ENCODE measurements around the gene DYSF. TPM values are rescaled to one million over a fixed set of nuclear protein-coding genes. Genes with fewer than 3 reads are reported as not detected.

The DYSF gene
- polyA plus RNA-seq, 1 donor (not counting 4 experiments of a cell fraction or from before 2014, with no cell fraction given): 8.2 TPM

DNA sequence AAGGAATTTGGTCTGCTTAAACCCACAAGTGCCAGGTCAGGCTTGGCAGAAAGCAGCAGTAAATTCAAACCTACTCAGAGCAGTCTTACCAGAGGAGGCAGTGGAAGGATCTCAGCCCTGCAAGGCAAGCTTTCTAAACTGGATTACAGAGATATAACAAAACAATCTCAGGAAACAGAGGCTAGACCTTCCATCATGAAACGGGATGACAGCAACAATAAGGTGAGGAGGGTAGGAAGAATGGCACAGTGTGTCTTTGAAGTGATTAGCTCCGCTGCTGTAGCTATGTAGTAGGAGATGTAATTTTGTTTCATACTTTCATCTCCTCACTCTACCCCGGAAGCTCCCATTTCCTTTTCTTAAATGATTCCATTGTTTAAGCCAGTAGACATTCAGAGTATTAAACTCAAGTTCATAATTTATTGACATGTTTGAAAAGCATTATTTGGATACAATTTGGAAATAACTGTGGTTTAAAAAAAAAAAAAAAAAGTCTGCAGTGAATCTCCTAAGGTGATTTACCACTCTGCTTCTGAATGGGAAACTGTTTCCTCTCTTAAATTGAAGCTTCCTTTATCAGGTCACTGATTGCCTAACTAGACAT is 29.4 kb upstream of the DYSF start:
- H3K27ac ChIP-seq (ENCODE audit: control insufficient read depth, insufficient read depth, low read length): no peak overlapping the region
- TF ChIP-seq EZH2 (IDR thresholded peaks at IDR 0.05; ENCODE audit: low read length): no peak
- TF ChIP-seq CTCF (optimal IDR thresholded peaks at IDR 0.05 in 1 of 3, IDR thresholded peaks at IDR 0.05 in 1 of 3, conservative IDR thresholded peaks at IDR 0.05 in 1 of 3; ENCODE audit: extremely low read depth in 1 of 3, insufficient read depth in 2 of 3, low read length in 3 of 3): no peak
- H3K9ac ChIP-seq (ENCODE audit: control insufficient read depth, extremely low read depth, insufficient read depth, low read length): no peak overlapping the region
- no peaks in the 10 kb centered on the region for H3K9me3 ChIP-seq (ENCODE audit: control insufficient read depth, low read depth, low read length)
- no peak overlapping the region for H3K4me3 ChIP-seq (ENCODE audit: control insufficient read depth in 2 of 3, extremely low read depth in 1 of 3, insufficient read depth in 2 of 3, low read depth in 1 of 3, low read length in 3 of 3)
- H3K9me1 ChIP-seq (ENCODE audit: control insufficient read depth, extremely low read depth, insufficient read depth, low read length): no peaks in the 10 kb centered on the region
- H3K36me3 ChIP-seq (ENCODE audit: control insufficient read depth in 2 of 2, extremely low read depth in 1 of 2, insufficient read depth in 2 of 2, low read length in 2 of 2): peaks cover 14 to 17% of the 10 kb centered on the region in 2 experiments
- no peak overlapping the region for H3K4me2 ChIP-seq (ENCODE audit: control insufficient read depth, extremely low read depth, insufficient read depth, low read depth, low read length)
- DNase-seq (ENCODE audit: low read depth, low spot score) (no peak), FAIRE-seq (no peak)
- no peaks in the 10 kb centered on the region for H4K20me1 ChIP-seq (ENCODE audit: control insufficient read depth, extremely low read depth, insufficient read depth, low read length)
- no peaks in the 10 kb centered on the region for H3K4me1 ChIP-seq (ENCODE audit: control insufficient read depth, extremely low read depth, insufficient read depth, low read length)
- dilution Hi-C loops (cut with MboI; ENCODE audit: extremely low pct_ligation_motif_present, low sequenced_read_pairs): no loop called here
- H3K27me3 ChIP-seq (ENCODE audit: control insufficient read depth, extremely low read depth, insufficient read depth, low read length): no peaks in the 10 kb centered on the region
- no peak overlapping the region for H2AFZ ChIP-seq (ENCODE audit: control insufficient read depth, low read length)
- no peaks in the 10 kb centered on the region for H3K79me2 ChIP-seq (ENCODE audit: control insufficient read depth, insufficient read depth, low read length)

- Histone ChIP-seq H3K9me3 (ENCODE audit: control insufficient read depth, low read depth, low read length) (no peaks in the 10 kb centered on the region), H3K4me3 (ENCODE audit: control insufficient read depth in 2 of 3, extremely low read depth in 1 of 3, insufficient read depth in 2 of 3, low read depth in 1 of 3, low read length in 3 of 3) (no peak overlapping the region), H3K4me1 (ENCODE audit: control insufficient read depth, extremely low read depth, insufficient read depth, low read length) (no peaks in the 10 kb centered on the region), H3K36me3 (ENCODE audit: control insufficient read depth in 2 of 2, extremely low read depth in 1 of 2, insufficient read depth in 2 of 2, low read length in 2 of 2) (peaks cover 17% of the 10 kb centered on the region in 2 experiments), H3K27me3 (ENCODE audit: control insufficient read depth, extremely low read depth, insufficient read depth, low read length) (no peaks in the 10 kb centered on the region), H3K27ac (ENCODE audit: control insufficient read depth, insufficient read depth, low read length) (no peak overlapping the region), H3K9me1 (ENCODE audit: control insufficient read depth, extremely low read depth, insufficient read depth, low read length) (no peaks in the 10 kb centered on the region), H3K4me2 (ENCODE audit: control insufficient read depth, extremely low read depth, insufficient read depth, low read depth, low read length) (no peak overlapping the region), H4K20me1 (ENCODE audit: control insufficient read depth, extremely low read depth, insufficient read depth, low read length) (no peaks in the 10 kb centered on the region), H2AFZ (ENCODE audit: control insufficient read depth, low read length) (no peak overlapping the region), H3K79me2 (ENCODE audit: control insufficient read depth, insufficient read depth, low read length) (no peaks in the 10 kb centered on the region), H3K9ac (ENCODE audit: control insufficient read depth, extremely low read depth, insufficient read depth, low read length) (no peak overlapping the region)
- TF ChIP-seq CTCF (optimal IDR thresholded peaks at IDR 0.05 in 1 of 3, IDR thresholded peaks at IDR 0.05 in 1 of 3, conservative IDR thresholded peaks at IDR 0.05 in 1 of 3; ENCODE audit: extremely low read depth in 1 of 3, insufficient read depth in 2 of 3, low read length in 3 of 3) (no peak), EZH2 (IDR thresholded peaks at IDR 0.05; ENCODE audit: low read length) (no peak)
- FAIRE-seq (no peak), DNase-seq (ENCODE audit: low read depth, low spot score) (no peak)
- dilution Hi-C loops (cut with MboI; ENCODE audit: extremely low pct_ligation_motif_present, low sequenced_read_pairs): no loop called here
Measured at GRCh38 chr2:71426721-71427120, 26.6 kb upstream of the DYSF start.

All from keratinocyte (primary cell).